ENCODE results near the gene CUX1.
"Not testable (repeated sequence)": the region's sequence is repeated elsewhere in the genome, so short reads cannot be mapped to it uniquely, and the experiment has no call there.

The CUX1 gene

DNA sequence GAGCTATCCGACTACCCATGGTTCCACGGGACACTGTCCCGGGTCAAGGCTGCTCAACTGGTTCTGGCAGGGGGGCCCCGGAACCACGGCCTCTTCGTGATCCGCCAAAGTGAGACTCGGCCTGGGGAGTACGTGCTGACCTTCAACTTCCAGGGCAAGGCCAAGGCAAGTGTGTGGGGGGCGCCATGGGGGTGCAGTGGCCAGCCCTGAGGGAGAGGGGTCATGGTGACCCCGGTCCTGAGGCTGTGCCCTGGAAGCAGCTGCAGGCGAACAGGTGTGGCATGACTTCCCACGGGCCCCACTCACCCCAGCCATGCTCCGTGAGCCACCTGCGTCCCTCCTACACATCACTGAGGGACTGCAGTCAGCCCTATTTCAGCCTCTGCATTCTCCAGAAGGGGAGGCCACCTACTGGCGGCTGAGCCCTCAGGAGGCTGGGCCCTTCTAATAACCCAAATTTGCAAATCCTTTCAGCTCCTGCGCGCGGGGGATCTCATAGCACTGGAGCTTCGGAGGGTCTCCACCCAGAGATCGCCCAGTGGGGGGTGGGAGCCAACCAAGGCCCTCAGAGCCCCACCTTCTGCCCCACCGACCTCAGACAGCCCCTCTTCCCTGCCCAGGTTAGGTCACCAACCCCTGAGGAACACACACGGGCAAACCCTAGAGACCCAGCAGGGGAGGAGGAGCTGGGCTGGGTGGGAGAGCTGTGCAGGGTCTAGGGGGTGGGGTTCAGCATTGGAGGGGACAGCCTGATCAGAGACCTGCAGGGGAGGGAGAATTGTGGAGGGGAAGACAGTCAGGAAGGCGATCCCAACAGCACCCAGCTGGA, 500.0 kb downstream of the CUX1 start:
- no peak for DNase-seq (ENCODE audit: low spot score)

DNA sequence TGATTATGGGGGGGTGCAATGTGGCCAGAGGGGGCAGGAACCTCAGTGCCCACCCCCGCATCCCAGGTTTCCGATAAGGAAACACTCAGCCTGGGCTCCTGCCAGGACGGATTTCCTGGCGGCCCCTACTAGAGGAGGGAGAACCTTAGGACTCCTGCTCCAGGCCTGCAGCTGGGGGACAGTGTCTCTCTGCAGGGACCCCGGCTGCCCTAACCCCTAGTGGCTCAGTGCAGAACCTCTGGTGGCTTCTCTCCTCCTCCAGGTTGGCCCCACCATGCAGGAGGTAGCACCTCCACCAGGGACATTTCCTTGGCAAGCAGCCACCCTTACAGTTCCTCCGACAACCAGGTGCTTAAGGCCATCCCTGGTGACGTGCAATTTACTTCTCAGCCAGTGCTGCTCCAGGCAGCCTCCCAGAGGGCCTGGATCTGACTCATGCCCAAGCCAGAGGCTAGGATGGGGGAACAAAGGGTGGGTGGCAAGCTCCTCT, 501.1 kb downstream of the CUX1 start:
- DNase-seq (ENCODE audit: low spot score) = no peak

DNA sequence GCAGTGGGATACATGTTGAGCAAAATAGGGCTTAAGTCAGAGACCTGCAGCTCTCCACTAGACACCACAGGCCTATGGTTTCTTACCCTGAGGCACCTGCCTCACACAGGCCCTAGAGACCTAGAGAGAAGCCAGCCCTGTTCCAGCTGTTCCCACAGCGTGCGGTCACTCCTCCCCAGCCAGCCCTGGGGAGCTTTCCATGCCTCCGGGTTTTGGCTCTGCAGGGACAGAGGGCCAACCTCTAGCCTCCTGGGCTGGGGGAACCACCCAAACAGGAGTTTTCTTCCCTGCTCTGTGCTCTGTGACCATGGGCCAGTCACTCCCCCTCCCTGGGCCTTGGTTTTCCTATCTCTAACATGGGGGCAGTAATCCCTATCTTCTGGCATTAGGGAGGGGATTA, 502.2 kb downstream of the CUX1 start:
- no peak for DNase-seq (ENCODE audit: low spot score)

DNA sequence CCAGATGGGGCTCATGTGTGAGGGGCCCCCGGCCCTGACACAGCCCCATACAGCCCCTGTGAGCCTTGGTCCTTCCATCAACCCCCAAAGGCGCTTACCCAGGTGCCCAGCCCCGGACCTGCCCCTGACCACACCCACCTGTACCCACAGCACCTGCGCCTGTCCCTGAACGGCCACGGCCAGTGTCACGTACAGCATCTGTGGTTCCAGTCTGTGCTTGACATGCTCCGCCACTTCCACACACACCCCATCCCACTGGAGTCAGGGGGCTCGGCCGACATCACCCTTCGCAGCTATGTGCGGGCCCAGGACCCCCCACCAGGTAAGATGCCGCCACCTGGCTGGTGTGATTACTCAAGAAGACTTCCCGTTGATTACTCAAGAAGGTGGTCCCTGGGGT, 502.8 kb downstream of the CUX1 start:
- DNase-seq (ENCODE audit: low spot score) = no peak

GRCh38 chr7:102320601-102321350, 503.4 kb downstream of the CUX1 start:
- no peak for DNase-seq (ENCODE audit: low spot score)

- DNase-seq (ENCODE audit: low spot score) = no peak
Measured at GRCh38 chr7:102321351-102322201, 504.1 kb downstream of the CUX1 start.

- no peak for DNase-seq (ENCODE audit: low spot score)
Measured at GRCh38 chr7:102322202-102322715, 504.8 kb downstream of the CUX1 start.

DNA sequence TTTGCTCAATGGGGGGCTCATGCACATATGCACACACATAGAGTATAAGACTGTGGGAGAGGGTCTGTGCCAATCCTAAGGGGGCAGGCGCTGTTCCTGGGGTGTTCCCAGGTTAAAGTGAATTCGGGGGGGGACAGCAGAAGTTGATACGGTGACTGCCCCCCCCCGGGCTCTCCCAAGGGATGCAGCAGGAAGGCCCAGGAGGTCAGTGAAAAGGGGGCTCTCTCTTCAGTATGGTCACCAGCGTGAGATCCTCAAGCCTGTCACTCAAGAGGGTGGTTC, 506.4 kb downstream of the CUX1 start:
- DNase-seq (ENCODE audit: low spot score) = no peak

DNA sequence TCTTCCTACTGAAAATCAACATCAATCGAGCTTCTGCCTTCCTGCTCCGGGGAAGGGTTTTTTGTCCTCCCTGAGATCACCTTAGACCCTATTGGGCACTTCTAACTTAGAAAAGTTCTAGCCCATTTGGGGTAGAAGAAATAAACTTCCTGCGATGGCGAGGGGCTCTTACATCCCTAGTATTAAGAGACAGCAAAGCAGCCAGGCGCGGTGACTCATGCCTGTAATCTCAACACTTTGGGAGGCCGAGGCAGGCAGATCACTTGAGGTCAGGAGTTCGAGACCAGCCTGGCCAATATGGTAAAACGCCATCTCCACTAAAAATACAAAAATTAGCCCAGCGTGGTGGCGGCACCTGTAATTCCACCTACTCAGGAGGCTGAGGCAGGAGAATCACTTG, 507.7 kb downstream of the CUX1 start:
- DNase-seq (ENCODE audit: low spot score) = not testable (repeated sequence)

DNA sequence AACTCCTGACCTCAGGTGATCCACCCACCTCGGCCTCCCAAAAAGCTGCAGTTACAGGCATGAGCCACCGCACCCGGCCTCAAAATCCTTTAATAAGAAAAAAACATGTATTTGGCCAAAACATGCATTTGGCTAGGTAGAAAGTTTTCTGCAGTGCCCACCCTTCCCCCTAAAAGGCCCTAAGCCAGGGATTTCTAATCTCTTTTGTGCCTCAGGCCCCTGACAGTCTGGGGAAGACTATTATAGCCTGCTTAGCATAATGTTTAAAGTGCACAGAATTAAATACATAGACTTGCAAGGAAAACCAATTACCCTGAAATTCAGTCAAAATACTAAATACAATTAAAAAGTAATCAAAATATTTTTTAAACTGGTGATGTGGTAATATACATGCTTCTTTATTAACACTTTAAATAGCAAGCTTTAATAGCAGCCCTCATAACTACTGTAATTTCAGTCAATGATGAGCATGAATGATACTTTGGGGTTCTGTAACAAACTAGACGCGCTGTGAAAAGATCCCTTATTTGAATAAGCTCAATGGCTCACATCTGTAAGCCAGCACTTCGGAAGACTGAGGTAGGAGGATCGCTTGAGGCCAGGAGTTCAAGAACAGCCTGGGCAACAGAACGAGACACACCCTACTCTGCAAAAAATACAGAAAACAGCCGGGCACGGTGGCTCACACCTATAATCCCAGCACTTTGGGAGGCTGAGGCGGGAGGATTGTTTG, 508.9 kb downstream of the CUX1 start:
- DNase-seq (ENCODE audit: low spot score) = no peak

- not testable (repeated sequence) for DNase-seq (ENCODE audit: low spot score)
Measured at GRCh38 chr7:102327183-102327582, 509.8 kb downstream of the CUX1 start.

DNA sequence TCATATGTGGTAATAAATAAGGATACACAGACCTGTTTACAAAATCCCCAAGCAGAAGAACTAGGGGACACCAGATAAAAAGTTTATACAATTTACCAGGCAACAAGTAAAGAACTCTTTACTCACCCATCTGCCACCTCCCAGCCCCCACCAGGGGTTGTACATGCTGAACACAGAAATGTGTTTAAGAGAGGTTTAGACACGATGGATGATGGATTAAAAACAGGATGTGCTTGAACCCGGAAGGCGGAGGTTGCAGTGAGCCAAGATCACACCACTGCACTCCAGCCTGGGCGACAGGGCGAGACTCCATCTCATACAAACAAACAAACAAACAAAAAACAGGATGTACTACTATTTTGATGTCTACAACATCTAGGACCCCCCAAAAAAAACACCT, 511.4 kb downstream of the CUX1 start:
- not testable (repeated sequence) for DNase-seq (ENCODE audit: low spot score)

GRCh38 chr7:102329366-102329765, 511.9 kb downstream of the CUX1 start:
- DNase-seq (ENCODE audit: low spot score) = not testable (repeated sequence)

GRCh38 chr7:102330666-102331460, 513.4 kb downstream of the CUX1 start:
- not testable (repeated sequence) for DNase-seq (ENCODE audit: low spot score)

All from CD4-positive, alpha-beta T cell treated with Interleukin-2 at 100 ng/mL for 4 hours (primary cell).